Upper lobe of left lung (tissue), 6 donors: ENCODE results near the gene DST. TPM values are rescaled to one million over a fixed set of nuclear protein-coding genes. Genes with fewer than 3 reads are reported as not detected.

ENCODE experiments used
- ATAC-seq, 2 donors: fragments of 200-7000 bp; cut with Tn5 transposase; one replicate each; pipeline ENCODE4 v1.9.1; 2022; ENCODE audit warnings: mild to moderate bottlenecking in 2 of 2, moderate library complexity in 2 of 2; ENCODE audit not compliant: low FRiP score in 2 of 2
- DNase-seq, 2 donors: peaks; one replicate each; pipeline ENCODE4 v3.0.0-alpha.2; 2019 to 2020
- H3K27ac ChIP-seq, 4 donors: fragments of 200-600 bp; sonication (generic); one replicate each; pipeline ENCODE4 v1.5.1; 2016 to 2019
- H3K27me3 ChIP-seq, 4 donors: fragments of 200-600 bp; sonication (generic); one replicate each; pipeline ENCODE4 v1.5.1; 2017 to 2019
- H3K36me3 ChIP-seq, 4 donors: fragments of 200-600 bp; sonication (generic); one replicate each; pipeline ENCODE4 v1.5.1; 2016 to 2019
- H3K4me1 ChIP-seq, 4 donors: fragments of 200-600 bp; sonication (generic); one replicate each; pipeline ENCODE4 v1.5.1; 2018 to 2019
- H3K4me3 ChIP-seq, 4 donors: fragments of 200-600 bp; sonication (generic); one replicate each; pipeline ENCODE4 v1.5.1; 2017 to 2019; ENCODE audit warnings: mild to moderate bottlenecking in 2 of 4, moderate library complexity in 1 of 4
- H3K9me3 ChIP-seq, 4 donors: fragments of 200-600 bp; sonication (generic); one replicate each; pipeline ENCODE4 v1.5.1; 2018 to 2019
- CTCF ChIP-seq, 6 experiments: fragments of 450-650 bp in 4 of 6; fragments of 200-600 bp in 2 of 6; sonication (generic) in 2 of 6; IDR thresholded peaks; one replicate each; pipeline ENCODE4 v1.5.1; 2016 to 2019; ENCODE audit warnings: antibody characterized with exemption in 6 of 6
- EP300 ChIP-seq, 4 donors: sonication (generic); formaldehyde crosslinking; IDR thresholded peaks; one replicate each; pipeline ENCODE4 v1.5.1; 2017; ENCODE audit warnings: antibody characterized with exemption in 4 of 4, control low read depth in 2 of 4
- POLR2A ChIP-seq, 4 donors: fragments of 450-650 bp; IDR thresholded peaks; one replicate each; pipeline ENCODE4 v1.5.1; 2016 to 2017; ENCODE audit warnings: antibody characterized with exemption in 4 of 4, mild to moderate bottlenecking in 2 of 4
- POLR2AphosphoS5 ChIP-seq, 2 donors: sonication (generic); formaldehyde crosslinking; IDR thresholded peaks; one replicate each; pipeline ENCODE4 v1.5.1; 2017; ENCODE audit warnings: antibody characterized with exemption in 2 of 2
- WGBS, 2 donors: methylation state at CpG; one replicate each; pipeline ENCODE4 v1.1.5; 2017 to 2018; 5-methylcytosine and 5-hydroxymethylcytosine counted together
- total RNA-seq, 6 donors: library from RNA; depleted of rRNA in 4 of 6; stranded (reverse); fragments of >200 nt in 4 of 6; gene quantifications; one replicate each; pipeline versions ENCODE4 v1.1.0 to v1.2.1, GENCODE V29; 2016 to 2021
- donor health status: DM: no; HTN: no; CAD: no; lungs with moderate emphysema.
- donor health status: DM: no; HTN: yes; CAD: no; lungs with severe emphysema.

DST gene
- total RNA-seq, 6 donors from 2014 or later: 241 to 477 (median 341) TPM

- WGBS, 2 donors: 87 to 91% methylated on average over 4 of the region's 4 CpGs
- ATAC-seq (no peak), DNase-seq (no peak)
- Histone ChIP-seq H3K27me3 (no peaks in the 10 kb centered on the region), H3K36me3 (peaks cover 0 to 31% (median 0%) of the 10 kb centered on the region in 4 donors), H3K9me3 (no peaks in the 10 kb centered on the region), H3K27ac (no peak overlapping the region), H3K4me3 (no peak overlapping the region), H3K4me1 (peaks cover 0 to 5% (median 0%) of the 10 kb centered on the region in 4 donors)
- TF ChIP-seq CTCF (IDR thresholded peaks at IDR 0.05) (no peak), POLR2AphosphoS5 (IDR thresholded peaks at IDR 0.05) (no peak), POLR2A (IDR thresholded peaks at IDR 0.05) (no peak), EP300 (IDR thresholded peaks at IDR 0.05) (no peak)
Observed at GRCh38 chr6:56640374-56640773, 2.3 kb downstream of the DST start.

GRCh38 chr6:56638760-56639159 lies 3.9 kb downstream of the DST start:
- no peak for TF ChIP-seq POLR2A (IDR thresholded peaks at IDR 0.05)
- TF ChIP-seq POLR2AphosphoS5 (IDR thresholded peaks at IDR 0.05): no peak
- no peak for TF ChIP-seq EP300 (IDR thresholded peaks at IDR 0.05)
- no peak for TF ChIP-seq CTCF (IDR thresholded peaks at IDR 0.05)
- ATAC-seq: no peak

GRCh38 chr6:56637640-56638039 lies 5.0 kb downstream of the DST start:
- no peaks in the 10 kb centered on the region for H3K27me3 ChIP-seq
- peak in 1 of 2 donors; percentile 77 for ATAC-seq
- WGBS, 2 donors: 7 to 10% methylated on average over 2 of the region's 2 CpGs
- no peak overlapping the region for H3K4me3 ChIP-seq
- H3K27ac ChIP-seq: no peak overlapping the region
- DNase-seq: no peak
- peak in 5 of 6 experiments; percentile 33 to 65 (median 59) for TF ChIP-seq CTCF (IDR thresholded peaks at IDR 0.05)
- TF ChIP-seq POLR2AphosphoS5 (IDR thresholded peaks at IDR 0.05): no peak
- peaks cover 0 to 48% (median 4%) of the 10 kb centered on the region in 4 donors for H3K36me3 ChIP-seq
- H3K4me1 ChIP-seq: peaks cover 0 to 3% (median 0%) of the 10 kb centered on the region in 4 donors
- H3K9me3 ChIP-seq: no peaks in the 10 kb centered on the region

More at GRCh38 chr6:56638760-56639159, 3.9 kb downstream of the DST start:
- H3K9me3 ChIP-seq: no peaks in the 10 kb centered on the region
- H3K4me3 ChIP-seq: no peak overlapping the region
- H3K36me3 ChIP-seq: peaks cover 0 to 42% (median 2%) of the 10 kb centered on the region in 4 donors
- no peak overlapping the region for H3K27ac ChIP-seq
- H3K27me3 ChIP-seq: no peaks in the 10 kb centered on the region
- DNase-seq: no peak
- peaks cover 0 to 5% (median 0%) of the 10 kb centered on the region in 4 donors for H3K4me1 ChIP-seq

GRCh38 chr6:56628105-56628504 lies 14.6 kb downstream of the DST start:
- no peaks in the 10 kb centered on the region for H3K27me3 ChIP-seq
- DNase-seq (no peak), ATAC-seq (no peak)
- H3K36me3 ChIP-seq: peaks cover 0 to 49% (median 5%) of the 10 kb centered on the region in 4 donors
- no peak overlapping the region for H3K27ac ChIP-seq
- WGBS, 2 donors: 92 to 93% methylated on average over 5 of the region's 5 CpGs
- TF ChIP-seq POLR2AphosphoS5 (IDR thresholded peaks at IDR 0.05): no peak
- TF ChIP-seq POLR2A (IDR thresholded peaks at IDR 0.05): no peak
- TF ChIP-seq CTCF (IDR thresholded peaks at IDR 0.05): no peak
- TF ChIP-seq EP300 (IDR thresholded peaks at IDR 0.05): no peak
- no peaks in the 10 kb centered on the region for H3K9me3 ChIP-seq
- no peaks in the 10 kb centered on the region for H3K4me1 ChIP-seq
- H3K4me3 ChIP-seq: no peak overlapping the region

- Histone ChIP-seq H3K27ac (no peak overlapping the region), H3K27me3 (no peaks in the 10 kb centered on the region), H3K4me1 (no peaks in the 10 kb centered on the region), H3K36me3 (peaks cover 0 to 43% (median 1%) of the 10 kb centered on the region in 4 donors), H3K4me3 (no peak overlapping the region), H3K9me3 (no peaks in the 10 kb centered on the region)
- no peak for DNase-seq
- TF ChIP-seq EP300 (IDR thresholded peaks at IDR 0.05): no peak
- TF ChIP-seq POLR2AphosphoS5 (IDR thresholded peaks at IDR 0.05): no peak
- TF ChIP-seq CTCF (IDR thresholded peaks at IDR 0.05): no peak
- TF ChIP-seq POLR2A (IDR thresholded peaks at IDR 0.05): no peak
- 89 to 91% methylated on average over 6 of the region's 6 CpGs for WGBS, 2 donors
- no peak for ATAC-seq
Observed at GRCh38 chr6:56625356-56625755, 17.3 kb downstream of the DST start.
